ENCODE measurements around the gene FAXDC2.

Gene FAXDC2

DNA sequence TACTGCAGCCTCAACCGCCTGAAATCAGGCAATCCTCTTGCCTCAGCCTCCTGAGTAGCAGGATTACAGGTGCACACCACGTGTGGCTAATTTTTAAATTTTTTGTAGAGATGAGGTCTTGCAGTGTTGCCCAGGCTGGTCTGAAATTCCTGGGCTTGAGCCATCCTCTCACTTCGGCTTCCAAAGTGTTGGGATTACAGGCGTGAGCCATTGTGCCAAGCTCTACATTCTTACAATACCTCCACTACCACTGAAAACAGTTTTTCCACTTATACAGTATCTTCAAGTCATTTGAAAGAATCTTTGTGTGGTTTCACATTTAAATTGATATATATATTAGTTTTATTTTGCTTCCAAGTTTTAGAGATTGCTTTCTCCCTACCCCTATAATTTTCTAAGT is 52.6 kb downstream of the FAXDC2 start:
- no peak for DNase-seq (ENCODE audit: low read depth in 2 of 3, low spot score in 2 of 3)

DNA sequence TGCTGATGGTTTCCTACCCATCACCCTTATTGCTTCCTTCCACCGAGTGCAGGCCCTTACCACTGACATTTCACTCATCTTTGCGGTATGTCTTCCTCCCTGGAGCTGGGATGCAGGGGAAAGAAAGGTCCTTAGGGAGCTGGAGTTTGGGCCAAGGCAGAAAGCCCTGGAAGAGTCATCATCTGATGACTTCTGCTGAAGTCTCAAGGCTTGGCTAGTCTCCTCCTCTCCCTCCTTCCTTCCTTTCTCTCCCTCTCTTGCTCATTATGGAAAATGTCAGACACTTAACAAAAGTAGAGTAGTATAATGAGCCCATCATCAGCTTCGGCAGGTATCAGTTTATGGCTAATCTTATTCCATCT is 55.2 kb downstream of the FAXDC2 start:
- DNase-seq (ENCODE audit: low read depth in 2 of 3, low spot score in 2 of 3), result no peak

DNA sequence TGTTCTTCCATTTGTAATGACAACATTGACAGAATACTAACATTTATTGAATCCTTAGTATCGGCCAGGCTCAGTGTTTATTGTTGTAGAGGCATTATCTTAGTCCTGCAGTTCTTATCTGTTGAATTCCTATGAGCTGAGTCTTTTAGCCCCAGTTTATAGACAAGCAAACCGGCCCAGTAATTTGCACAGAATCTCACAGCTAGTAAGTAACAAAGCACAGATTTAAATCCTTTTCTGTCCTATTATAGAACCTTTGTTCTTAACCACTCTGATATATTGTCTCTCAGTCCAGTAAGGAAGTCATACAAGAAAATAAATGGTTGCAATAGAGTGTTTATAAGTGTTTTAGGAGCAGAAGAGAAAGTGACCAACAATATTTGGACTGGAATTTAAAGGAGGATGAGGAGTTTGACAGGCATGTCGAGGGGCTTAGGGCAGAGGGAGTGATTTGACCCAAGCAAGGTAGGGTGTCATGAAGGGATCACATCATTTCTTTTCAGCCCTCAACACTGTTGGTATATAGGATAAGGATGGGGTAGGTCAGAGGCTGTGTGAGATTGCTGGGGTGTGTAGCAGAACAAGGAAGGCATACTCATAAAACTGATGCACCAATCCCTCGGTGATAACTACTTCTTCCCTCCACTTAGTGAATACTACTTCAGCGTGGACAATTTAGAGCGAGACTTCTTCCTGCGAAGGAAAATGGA is 55.7 kb downstream of the FAXDC2 start:
- no peak for DNase-seq (ENCODE audit: low read depth in 2 of 3, low spot score in 2 of 3)

DNA sequence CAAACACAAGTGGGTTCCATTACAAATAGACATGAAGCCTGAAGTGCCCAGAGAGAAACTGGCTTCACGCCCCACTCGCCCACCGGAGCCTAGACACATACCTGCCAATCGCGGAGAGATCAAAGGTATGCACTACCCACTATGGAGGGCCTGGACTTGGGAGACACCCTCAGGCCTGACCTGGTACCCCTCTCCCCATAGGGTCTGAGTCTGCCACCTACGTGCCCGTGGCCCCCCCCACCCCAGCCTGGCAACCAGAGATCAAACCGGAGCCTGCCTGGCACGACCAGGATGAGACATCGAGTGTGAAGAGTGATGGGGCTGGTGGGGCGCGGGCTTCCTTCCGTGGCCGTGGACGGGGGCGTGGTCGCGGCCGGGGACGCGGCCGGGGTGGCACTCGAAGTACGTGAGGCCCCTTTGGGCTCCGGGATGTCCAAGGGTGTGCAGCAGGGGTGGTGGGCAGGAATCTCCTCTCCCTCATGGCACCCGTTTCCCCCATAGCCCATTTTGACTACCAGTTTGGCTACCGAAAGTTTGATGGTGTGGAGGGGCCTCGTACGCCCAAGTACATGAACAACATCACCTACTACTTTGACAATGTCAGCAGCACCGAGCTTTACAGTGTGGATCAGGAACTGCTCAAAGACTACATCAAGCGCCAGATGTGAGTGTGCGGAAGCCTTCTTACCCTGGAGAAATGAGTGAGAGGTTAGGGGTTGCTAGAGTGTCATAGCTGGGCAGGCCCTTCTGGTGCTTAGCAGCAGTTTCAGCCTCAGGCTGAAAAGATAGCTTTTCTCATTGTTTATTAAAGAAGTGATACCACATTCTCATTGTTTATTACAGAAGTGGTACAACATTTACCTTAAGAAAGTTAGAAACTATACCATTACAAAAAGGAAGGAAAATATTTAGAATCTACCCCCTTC is 56.5 kb downstream of the FAXDC2 start:
- no peak for DNase-seq (ENCODE audit: low read depth in 2 of 3, low spot score in 2 of 3)

DNA sequence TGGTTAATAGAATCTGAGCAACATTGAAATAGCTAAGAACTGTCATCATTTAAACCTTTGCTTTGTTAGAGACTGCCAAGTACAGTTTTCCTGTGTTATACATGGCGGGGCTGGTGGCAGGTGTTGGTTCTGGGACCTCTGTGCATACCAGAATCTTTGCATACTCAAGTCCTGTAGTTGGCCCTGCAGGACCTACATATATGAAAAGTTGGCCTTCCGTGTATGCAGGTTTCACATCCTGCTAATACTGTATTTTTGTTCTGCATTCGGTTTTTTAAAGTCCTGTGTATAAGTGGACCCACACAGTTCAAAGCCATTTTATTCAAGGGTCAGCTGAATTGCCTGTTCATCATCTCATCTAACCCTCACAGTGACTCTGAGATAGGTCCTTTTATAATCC is 58.9 kb downstream of the FAXDC2 start:
- no peak for DNase-seq (ENCODE audit: low read depth in 2 of 3, low spot score in 2 of 3)

DNA sequence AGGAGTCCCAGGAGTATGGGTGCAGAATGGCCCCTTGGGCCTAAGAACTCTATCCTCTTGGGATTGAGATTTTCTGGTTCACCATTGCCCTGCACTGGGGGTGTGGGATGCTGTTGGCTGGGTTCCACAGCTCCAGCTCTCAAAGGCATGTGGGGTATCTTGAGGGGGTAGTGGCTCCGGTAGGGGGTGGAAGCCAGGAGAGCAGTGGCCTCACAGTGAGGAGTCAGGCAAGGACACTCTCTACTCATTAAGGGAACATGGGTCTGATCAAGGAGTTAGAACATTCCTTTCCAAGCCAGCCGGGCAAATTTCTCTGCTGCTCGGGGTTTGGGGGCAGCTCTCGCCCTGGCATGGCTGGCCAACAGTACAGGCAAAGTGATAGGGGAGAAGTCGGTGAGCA is 62.2 kb downstream of the FAXDC2 start:
- DNase-seq (ENCODE audit: low read depth in 2 of 3, low spot score in 2 of 3), result no peak

DNA sequence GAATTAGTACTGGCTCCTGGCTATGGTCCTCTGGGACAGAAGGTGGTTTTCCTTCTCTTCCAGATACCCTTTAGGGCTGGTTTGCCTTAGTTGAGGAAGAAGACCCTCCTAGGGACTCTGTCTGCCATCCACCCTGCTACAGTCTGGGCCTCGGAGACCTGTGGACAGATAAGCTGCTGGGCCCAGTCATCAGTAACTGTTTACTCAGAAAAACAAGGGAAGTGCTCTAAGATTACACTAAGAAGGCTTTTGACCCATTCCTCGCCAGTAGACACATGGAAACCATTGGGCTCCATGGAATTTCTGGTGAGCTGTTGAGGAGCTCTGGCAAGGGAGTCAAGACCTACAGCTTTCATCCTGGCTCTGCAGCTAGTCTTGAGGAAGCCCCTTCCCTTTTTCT is 64.0 kb downstream of the FAXDC2 start:
- no peak for DNase-seq (ENCODE audit: low read depth in 2 of 3, low spot score in 2 of 3)

DNA sequence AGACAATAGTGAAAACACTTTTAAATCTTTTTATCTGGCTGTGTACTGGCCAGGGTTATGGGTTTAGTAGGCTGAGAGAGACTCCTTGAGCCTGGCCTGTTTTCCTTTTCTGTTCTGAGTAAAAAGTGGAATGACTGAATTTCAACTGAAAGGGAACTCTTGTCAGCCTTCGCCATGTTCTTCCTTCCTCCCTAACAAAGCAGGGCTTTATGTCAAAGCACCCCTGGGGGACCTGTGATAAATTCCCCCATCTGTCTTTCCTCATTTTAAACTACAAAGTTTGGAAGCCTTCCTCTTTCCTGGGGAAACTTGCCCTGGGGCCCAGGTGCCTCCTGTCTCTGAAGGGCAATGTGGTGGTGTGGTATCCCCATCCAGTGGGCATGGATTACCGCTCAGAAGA is 65.5 kb downstream of the FAXDC2 start:
- no peak for DNase-seq (ENCODE audit: low read depth in 2 of 3, low spot score in 2 of 3)

DNA sequence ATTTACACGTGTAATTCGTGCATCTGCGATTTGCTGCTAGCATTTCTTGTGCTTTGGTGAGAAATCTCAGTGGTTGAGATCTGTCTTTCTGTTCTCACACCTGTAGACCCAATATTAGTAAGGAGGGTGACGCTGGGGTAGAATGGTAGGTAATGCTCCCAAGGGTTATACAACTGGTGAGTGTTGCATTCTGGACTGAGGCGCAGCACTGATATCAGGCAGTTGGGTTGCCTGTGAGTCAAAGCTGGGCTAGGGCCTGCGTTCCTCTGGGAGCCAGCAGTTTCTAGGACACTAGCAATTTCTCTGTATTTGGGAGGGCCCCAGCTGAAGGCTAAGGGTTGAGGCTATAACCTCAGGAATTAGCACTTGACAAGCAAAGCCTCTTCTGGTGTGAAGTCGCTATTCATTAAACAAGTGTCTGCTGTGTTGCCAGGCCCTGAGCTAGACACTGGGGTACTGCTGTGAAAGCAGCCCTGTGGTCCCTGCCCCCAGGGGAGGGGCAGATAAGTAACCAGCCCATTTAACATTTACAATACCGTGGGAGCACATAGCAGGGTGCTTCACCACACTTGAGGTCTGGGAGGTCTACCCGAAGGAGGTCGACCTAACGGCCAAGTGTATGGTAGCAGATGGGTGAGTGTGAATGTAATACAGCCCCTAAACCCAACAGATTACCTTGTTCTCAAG is 66.5 kb downstream of the FAXDC2 start:
- DNase-seq (ENCODE audit: low read depth in 2 of 3, low spot score in 2 of 3), result no peak

DNA sequence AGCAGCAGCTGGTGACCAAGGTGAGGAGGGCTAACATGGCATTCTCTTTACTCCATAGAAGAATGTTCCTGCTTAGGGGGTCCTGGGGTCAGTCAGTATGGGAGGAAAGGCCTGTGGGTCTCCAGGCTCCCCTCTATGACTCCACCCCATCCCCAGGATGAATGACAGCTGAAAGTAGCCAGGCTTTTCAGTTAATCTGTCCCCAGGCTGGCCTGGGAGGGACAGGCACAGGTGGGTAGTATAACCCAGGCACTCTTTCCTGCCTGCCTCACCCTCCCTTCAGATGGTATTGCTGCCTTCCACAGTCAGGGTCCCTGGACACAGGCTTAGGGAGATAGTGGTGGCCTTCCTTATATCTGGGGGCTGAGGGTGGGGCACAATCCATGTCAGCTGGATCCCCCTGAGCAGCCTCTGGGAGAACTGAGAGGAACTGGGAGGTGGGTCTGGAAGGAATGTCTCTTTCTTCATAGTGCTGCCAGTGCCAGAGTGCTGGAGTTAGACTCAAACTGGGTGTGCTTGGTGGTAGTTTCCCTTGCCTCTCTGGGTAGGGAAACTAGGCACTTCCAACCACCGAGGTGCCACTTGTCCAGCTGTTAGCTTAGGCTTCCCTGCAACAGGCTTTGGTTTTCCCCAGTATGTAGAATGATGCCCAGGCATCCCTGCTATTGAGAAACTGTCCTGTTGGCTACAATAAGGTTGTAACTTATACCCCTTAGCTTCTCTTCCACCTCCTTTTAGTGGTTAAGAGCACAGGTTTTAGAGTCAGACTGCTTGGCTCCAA is 67.4 kb downstream of the FAXDC2 start:
- DNase-seq (ENCODE audit: low read depth in 2 of 3, low spot score in 2 of 3), result no peak

DNA sequence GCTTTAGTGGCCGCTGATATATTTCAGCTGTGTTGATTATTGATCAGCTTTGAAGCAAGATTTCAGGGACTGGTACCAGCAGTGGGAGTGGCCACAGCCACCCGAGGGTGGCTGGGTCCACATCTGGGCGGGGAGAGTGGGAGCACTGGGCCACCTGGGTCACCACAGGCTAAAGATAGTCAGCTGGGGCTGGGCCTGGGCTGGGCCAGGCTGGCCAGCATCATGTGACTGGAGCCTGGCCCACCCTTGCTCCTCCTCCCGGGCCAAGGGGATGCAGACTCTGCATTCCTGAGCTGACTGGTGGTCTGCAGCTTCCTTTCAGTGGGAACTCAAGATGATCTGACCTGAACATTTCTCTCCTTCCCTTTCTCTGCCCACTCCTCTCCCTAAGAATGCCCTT is 68.1 kb downstream of the FAXDC2 start:
- DNase-seq (ENCODE audit: low read depth in 2 of 3, low spot score in 2 of 3), result no peak

DNA sequence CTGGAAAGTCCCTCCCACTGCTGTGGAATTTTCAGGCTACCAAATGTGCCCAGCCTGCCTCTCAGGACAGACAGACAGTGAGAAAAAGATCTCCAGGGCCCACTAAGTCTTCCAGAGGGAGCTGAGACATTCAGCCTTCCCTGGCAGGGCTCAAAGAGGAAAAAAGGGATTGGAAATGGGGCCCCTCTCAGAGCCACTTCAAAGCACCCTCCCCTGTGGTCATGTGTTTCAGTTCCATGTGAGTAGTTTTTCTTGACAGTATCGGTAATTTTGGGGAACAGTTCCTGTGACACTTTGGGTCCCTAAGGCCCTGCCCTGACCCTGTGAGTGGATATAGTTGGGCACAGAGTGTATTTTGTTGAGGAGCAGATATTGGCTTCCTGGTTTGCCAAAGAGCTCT is 70.3 kb downstream of the FAXDC2 start:
- DNase-seq (ENCODE audit: low read depth in 2 of 3, low spot score in 2 of 3), result no peak

DNA sequence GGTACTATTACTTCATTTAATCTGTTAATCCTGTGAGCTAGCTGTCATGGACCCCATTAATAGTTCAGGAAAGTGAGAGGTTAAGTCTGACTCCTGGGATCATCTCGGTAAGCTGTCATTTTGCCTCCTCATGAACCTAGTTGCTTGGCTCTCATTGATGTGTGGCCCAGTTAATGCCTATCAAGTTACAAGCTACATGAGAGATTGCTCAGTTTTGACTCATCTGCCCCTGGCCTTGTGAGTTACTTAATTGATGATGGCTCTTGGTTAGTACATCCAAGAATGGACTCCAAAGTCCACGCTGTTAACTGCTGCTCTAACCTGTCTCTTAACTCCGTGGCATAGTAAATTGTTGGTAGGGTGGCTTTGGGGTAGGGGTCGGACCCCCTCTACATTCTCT is 71.3 kb downstream of the FAXDC2 start:
- no peak for DNase-seq (ENCODE audit: low read depth in 2 of 3, low spot score in 2 of 3)

DNA sequence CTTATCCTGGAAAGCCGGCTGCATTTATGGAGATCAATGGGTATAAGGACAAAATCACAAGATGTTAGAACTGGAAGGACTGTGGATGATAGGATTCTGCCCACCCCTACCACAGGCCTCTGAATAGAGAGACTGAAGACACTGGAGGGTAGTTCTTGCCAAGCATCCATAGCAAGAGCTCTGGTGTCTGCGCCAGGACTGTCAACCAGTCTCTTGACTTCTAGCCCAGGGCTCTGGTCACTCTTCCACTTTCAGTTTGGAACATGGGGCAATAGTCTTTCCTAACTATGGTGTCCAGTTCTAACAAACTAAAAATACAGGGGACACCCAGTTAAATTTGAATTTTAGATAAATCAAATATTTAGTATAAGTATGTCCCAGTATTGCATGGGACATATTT is 71.9 kb downstream of the FAXDC2 start:
- no peak for DNase-seq (ENCODE audit: low read depth in 2 of 3, low spot score in 2 of 3)

DNA sequence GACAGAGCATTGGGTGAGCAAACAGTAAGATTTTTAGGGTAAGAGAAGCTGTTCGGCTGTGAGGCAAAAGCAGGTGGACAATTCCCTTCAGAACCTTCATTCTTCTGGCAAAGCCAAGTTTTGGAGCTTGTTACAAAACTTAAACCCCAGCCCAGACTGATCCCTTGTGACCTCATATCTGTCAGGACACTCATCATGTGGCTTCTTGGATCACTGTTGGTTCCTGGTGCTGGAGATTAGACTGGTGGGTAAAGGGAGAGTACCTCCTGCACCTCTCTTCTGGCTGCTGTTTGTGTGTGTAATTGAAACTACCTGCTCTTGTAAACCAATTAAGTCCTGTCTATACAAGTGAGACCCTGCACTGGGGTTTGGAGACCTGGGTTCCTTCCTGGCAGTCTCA is 74.2 kb downstream of the FAXDC2 start:
- DNase-seq (ENCODE audit: low read depth in 2 of 3, low spot score in 2 of 3), result no peak

DNA sequence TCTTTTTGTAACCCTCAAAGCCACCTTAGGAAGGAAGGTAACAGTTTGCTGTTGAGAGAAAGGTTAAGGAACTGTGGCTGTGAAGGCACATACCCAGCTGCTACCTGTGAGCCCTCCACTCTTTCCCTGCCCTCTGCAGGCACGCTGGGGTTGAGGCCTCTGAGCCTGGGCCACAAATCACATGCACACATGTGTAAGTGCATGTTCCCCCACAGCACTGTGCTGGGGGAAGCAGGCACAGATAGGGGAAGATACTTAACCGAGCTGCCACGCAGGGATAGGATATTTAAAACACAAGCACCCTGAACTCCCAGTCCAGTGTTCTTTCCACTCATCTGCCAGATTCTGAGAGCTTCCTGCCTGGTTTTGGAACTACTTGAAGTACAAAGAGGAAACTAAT is 77.1 kb downstream of the FAXDC2 start:
- DNase-seq (ENCODE audit: low read depth in 2 of 3, low spot score in 2 of 3), result no peak

DNA sequence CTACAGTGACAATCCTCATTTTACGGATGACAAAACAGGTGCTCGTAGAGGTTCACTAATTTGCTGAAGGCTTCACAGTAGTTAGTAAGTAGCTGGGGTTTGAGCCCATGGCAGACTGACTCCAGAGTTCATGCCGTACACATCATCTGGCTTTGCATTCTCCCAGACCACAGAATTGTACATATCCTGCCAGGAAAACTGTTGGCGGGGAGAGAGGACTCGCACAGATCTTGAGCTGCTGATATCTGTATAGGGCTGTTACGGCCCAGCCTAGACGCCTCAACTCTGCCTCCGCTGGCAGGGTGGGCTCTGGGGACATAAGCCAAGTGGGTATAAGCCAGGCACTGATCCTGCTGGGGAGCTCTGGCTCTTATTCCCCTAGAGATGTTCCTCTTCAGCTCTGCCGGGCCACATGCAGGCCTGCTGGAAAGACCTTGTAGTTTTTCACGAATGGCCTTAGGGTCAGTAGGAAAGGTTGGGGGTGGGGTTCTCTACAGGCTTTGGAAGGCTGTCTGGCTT is 79.0 kb downstream of the FAXDC2 start:
- DNase-seq (ENCODE audit: low read depth in 2 of 3, low spot score in 2 of 3), result no peak

DNA sequence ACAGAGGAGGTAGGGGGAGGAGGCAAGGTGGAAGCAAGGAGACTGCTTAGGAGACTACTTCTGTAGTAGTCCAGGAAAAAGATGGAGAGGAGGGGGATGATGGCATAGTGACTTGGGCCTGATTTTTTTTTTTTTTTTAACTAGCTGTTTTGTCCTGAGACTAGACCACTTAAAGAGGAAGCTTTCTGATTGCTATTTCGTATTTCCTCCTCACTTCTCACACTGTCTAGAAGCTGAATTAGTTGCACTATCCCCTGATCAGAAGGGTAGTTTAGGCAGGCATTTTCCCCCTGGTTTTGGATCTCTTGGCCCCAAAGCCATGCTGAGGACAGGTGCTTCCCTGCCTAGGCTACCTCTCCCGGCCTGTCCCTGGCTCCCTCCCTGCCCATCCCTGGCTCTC is 80.3 kb downstream of the FAXDC2 start:
- no peak for DNase-seq (ENCODE audit: low read depth in 2 of 3, low spot score in 2 of 3)
